GM21717 (cell line): ENCODE results near the gene AHCYL2.

Experiments
- ATAC-seq: cut with Tn5 transposase; IDR thresholded peaks from one replicate; pipeline ENCODE4 v1.9.1; 2021; ENCODE audit warnings: mild to moderate bottlenecking, moderate library complexity; ENCODE audit not compliant: unreplicated experiment

The AHCYL2 gene

GRCh38 chr7:129224251-129225205 is at the start of gene AHCYL2:
TSS of gene AHCYL2 (plus strand) at chr7:129225030.
- ATAC-seq = peak; percentile 88

- ATAC-seq = no peak
Observed at GRCh38 chr7:129176916-129177710, 47.7 kb upstream of the AHCYL2 start.

DNA sequence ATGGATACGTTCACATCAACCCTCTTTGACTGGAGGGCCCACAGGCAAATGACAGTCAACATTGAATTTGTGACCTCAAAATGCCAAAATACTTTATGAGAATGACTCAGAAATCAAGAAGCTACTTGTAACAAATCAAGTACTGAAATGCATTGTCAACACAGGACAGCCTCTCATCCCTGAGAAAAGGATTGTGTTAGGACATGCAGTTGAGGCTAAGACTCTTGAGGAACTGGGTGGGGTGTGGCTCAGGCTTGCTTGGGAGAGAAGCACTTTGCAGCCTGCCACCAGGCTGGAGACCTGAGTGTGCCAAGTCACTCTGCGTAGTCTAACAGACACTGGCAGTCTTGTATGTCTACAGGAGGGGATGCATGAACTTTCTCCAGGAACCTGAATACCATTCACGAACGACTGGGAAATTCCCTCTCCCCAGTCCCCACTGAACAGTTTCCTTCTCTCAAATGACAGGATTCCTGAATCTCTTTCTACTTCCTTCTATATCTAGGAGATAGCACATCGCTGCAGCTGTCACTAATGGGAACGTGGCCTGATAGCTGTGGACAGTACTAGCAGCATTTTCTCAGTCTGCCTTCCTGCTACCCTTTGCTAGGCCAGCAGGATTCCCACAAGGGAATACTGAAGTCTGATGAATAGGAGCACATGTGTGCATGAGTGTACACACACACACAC is 39.7 kb upstream of the AHCYL2 start:
- ATAC-seq = no peak

- no peak for ATAC-seq
Observed at GRCh38 chr7:129186749-129187260, 38.0 kb upstream of the AHCYL2 start.

DNA sequence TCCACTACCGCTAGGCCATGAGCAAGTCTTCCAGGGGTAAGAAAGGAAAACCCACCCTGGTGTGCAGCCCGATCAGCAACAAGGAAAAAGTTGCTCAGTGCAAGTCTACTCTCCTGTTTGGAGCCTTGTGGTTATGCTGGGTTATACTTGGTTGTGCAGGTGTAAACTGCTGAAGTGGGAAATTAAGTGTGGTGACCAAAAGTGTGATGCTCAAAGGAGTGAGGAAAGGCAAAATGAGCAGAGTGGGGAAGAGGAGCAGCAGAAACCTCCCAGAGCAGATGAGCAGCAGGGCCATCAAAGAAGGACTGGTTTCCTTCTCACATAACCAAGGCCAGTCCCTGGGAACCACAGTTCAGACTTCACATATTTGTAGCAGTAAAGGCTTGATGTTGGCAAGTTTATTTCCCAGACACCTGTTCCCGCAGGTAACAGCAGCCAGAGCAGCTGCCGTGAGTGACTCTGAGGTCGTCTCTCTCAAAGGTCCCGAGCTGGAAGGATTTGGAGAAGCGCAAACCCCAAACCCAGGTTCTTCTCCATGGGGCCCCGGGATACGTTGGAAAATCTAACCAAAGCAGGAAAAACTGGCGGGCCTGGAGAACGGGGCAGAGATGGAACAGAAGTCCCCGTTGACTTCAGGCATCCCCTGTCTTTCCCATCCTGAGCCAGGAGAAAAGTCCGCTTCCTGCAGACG is 37.0 kb upstream of the AHCYL2 start:
- no peak for ATAC-seq

DNA sequence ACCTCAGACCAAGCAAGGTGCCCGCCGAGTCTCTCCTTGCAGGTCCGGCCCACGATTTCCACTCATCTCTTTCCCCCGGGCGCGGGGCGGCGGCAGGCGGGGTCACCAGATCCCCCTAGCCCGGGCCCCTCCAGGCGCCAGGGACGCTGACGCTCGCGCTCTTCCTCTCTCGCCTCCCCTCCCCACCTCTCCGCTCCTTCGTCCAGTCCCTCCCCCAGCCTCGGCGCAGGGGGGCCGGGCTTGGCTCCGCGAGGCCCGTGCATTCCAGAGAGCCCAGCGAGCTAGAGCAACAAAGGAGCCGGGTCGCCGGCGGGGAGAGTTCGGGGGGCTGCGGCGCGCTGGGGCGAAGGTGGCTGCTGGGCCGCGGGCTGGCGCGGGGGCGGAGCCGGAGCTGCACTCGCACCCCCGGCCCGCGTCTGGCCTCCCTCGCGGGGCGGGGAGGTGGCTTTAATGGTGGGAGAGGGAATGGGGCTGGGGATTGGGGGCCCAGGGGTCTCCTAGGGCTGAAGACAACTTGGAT is 36.4 kb upstream of the AHCYL2 start, which contains the start of gene SMO:
Gene SMO, plus strand, starts transcription at position 262 of the 520 bp plus-strand sequence. CDS start 519 bp downstream, outside the sequence.
- no peak for ATAC-seq

DNA sequence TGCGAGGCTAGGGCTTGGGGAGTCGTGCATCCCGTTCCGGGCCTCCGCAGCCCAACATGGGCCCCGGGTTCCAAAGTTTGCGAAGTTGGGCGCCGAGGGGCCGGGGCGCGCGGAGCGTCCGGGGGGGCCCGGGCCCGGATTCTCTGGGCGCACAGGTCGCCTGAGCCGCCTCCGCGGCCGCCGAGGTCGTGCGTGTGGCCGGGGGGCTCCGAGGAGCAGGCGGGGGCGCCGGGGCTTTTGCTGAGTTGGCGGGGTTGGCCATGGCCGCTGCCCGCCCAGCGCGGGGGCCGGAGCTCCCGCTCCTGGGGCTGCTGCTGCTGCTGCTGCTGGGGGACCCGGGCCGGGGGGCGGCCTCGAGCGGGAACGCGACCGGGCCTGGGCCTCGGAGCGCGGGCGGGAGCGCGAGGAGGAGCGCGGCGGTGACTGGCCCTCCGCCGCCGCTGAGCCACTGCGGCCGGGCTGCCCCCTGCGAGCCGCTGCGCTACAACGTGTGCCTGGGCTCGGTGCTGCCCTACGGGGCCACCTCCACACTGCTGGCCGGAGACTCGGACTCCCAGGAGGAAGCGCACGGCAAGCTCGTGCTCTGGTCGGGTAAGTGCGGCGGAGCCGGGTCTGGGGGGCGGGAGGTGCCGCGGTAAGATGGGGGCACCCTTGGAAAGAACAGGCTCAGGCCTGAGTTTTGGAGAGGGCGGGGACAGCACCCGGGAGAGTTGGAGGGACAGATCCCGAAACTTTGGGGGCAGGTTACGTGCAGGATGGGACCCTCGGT is 35.8 kb upstream of the AHCYL2 start:
- no peak for ATAC-seq

DNA sequence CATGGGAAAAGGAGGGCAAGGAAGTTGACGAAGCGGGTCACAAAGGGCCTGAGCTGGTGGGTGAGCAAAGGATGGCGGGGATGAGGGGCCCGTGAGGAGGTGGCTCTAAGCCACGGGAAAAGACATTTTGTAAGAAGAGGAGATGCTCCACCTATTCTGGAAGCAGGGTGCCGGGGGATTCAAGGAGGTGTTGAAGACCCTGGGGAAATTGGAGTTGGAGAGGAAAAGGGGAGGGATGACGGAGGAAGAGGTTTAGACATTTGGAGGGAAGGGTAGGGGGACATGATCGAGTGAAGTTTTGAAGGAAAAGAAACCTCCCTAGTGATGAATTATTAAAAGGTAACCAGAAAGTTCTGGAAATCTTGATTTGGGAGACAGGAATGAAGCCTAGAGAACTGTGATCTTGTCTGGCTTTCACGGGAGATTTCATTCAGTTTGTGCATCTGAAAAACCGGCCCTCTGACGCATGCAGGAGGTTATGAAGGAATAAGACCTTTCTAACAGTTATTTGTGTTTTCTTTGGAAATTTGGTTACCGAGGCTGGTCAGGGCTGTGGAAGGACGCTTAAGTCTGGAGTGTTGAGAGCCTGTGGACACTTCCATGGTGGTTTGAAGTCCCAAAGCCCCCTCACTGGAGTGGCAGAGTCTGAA is 35.0 kb upstream of the AHCYL2 start:
- ATAC-seq = no peak

DNA sequence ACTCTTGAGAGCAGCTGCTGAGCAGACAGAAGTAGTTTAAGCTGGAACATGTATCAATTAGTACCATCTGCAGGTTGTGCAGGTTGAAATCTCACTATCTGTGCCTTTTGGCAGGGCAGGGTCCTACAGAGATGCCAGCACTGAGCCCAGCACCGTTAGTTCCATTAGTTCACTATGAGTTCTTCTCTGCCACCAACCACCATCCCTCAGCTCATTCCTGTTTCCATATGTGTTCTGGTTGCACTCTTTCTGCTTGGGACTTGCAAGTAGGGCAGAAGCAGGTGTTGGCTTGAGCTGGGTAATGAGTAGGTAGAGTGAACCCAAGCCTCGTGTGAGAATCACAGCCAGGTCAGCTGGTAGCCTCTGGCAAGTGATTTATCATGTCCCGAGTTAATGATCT is 33.6 kb upstream of the AHCYL2 start:
- no peak for ATAC-seq

GRCh38 chr7:129193892-129194291 is 30.9 kb upstream of the AHCYL2 start:
- ATAC-seq = no peak

GRCh38 chr7:129197771-129198170 is 27.1 kb upstream of the AHCYL2 start:
- ATAC-seq = no peak

- ATAC-seq = no peak
Observed at GRCh38 chr7:129199406-129199805, 25.4 kb upstream of the AHCYL2 start.

- ATAC-seq = no peak
Observed at GRCh38 chr7:129202058-129202777, 22.6 kb upstream of the AHCYL2 start.

GRCh38 chr7:129203050-129203741 is 21.6 kb upstream of the AHCYL2 start:
- no peak for ATAC-seq

- no peak for ATAC-seq
Observed at GRCh38 chr7:129205126-129205818, 19.6 kb upstream of the AHCYL2 start.

DNA sequence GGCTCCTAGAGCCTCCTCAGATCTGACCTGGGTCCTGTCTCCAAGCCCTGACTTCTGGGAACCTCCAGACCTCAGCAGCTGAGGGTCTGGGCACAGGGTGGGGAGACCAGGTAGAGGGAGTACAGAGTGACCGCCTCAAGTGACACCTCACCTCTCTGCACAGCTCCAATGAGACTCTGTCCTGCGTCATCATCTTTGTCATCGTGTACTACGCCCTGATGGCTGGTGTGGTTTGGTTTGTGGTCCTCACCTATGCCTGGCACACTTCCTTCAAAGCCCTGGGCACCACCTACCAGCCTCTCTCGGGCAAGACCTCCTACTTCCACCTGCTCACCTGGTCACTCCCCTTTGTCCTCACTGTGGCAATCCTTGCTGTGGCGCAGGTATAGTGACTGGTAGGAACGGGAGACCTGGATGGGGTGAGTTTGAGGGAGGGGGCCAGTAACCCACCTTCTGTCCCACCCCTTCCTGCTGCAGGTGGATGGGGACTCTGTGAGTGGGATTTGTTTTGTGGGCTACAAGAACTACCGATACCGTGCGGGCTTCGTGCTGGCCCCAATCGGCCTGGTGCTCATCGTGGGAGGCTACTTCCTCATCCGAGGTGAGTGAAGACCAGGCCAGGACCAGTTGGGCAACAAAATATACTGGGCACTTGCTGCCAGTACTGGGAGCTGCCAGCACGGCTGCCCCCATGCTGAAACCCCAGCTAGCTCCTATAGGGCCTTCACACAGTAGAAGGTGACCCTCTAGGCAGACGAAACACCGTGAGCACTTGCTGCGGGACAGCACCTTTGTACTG is 18.6 kb upstream of the AHCYL2 start:
- no peak for ATAC-seq
